Islet of Langerhans (tissue), 1 donor: ENCODE results near the gene NEDD4L.

Experiments
- FAIRE-seq: peaks from one replicate; lab custom pipeline; 2011; peaks lifted over from hg19 to GRCh38; lab: Jason Lieb, UNC

NEDD4L gene

GRCh38 chr18:58402951-58403702, 359.1 kb downstream of the NEDD4L start:
- no peak for FAIRE-seq

GRCh38 chr18:58403799-58404455, 359.9 kb downstream of the NEDD4L start:
- no peak for FAIRE-seq

GRCh38 chr18:58405107-58405898, 361.3 kb downstream of the NEDD4L start:
- no peak for FAIRE-seq

GRCh38 chr18:58407263-58407648, 363.2 kb downstream of the NEDD4L start:
- peak; percentile 30 for FAIRE-seq

GRCh38 chr18:58407649-58408407, 363.8 kb downstream of the NEDD4L start:
- no peak for FAIRE-seq

GRCh38 chr18:58408665-58409064, 364.6 kb downstream of the NEDD4L start:
- no peak for FAIRE-seq

GRCh38 chr18:58409802-58410445, 365.9 kb downstream of the NEDD4L start:
- no peak for FAIRE-seq

GRCh38 chr18:58411323-58411722, 367.3 kb downstream of the NEDD4L start:
- no peak for FAIRE-seq

- FAIRE-seq = no peak
Observed at GRCh38 chr18:58412844-58413666, 369.0 kb downstream of the NEDD4L start.

- FAIRE-seq = no peak
Observed at GRCh38 chr18:58413667-58414628, 369.9 kb downstream of the NEDD4L start.

GRCh38 chr18:58416014-58416703, 372.1 kb downstream of the NEDD4L start:
- no peak for FAIRE-seq

GRCh38 chr18:58416704-58417683, 373.0 kb downstream of the NEDD4L start:
- no peak for FAIRE-seq

GRCh38 chr18:58417752-58418151, 373.7 kb downstream of the NEDD4L start:
- no peak for FAIRE-seq

GRCh38 chr18:58418361-58418760, 374.3 kb downstream of the NEDD4L start:
- FAIRE-seq = no peak

GRCh38 chr18:58419587-58420199, 375.7 kb downstream of the NEDD4L start:
- FAIRE-seq = no peak

- no peak for FAIRE-seq
Observed at GRCh38 chr18:58426611-58427010, 382.6 kb downstream of the NEDD4L start.

GRCh38 chr18:58427321-58427720, 383.3 kb downstream of the NEDD4L start:
- FAIRE-seq = no peak
